GM12878 (cell line): ENCODE measurements around the gene HIC1. TPM values are rescaled to one million over a fixed set of nuclear protein-coding genes. Genes with fewer than 3 reads are reported as not detected.

Experiments
- EZH2 ChIP-seq: IDR thresholded peaks from 2 replicates; pipeline ENCODE4 v1.6.1; 2012; ENCODE audit warnings: low read depth, mild to moderate bottlenecking, control low read depth, inconsistent platforms, low read length, borderline replicate concordance; ENCODE audit not compliant: control insufficient read depth
- MEF2B ChIP-seq: fragments of 450-650 bp; IDR thresholded peaks from 2 replicates; pipeline ENCODE4 v1.6.1; 2018; ENCODE audit warnings: mild to moderate bottlenecking, moderate library complexity; ENCODE audit not compliant: partially characterized antibody, poor library complexity, severe bottlenecking
- MYC ChIP-seq: IDR thresholded peaks from 2 replicates; pipeline ENCODE4 v1.6.1; 2011; ENCODE audit warnings: mild to moderate bottlenecking, low read length, moderate library complexity, inconsistent platforms; ENCODE audit not compliant: insufficient read depth, insufficient replicate concordance, insufficient read length, severe bottlenecking
- NFIC ChIP-seq: IDR thresholded peaks from 2 replicates; pipeline ENCODE4 v1.6.1; 2012; ENCODE audit warnings: low read depth, mild to moderate bottlenecking, inconsistent platforms, low read length, moderate library complexity
- NFYA ChIP-seq: IDR thresholded peaks from 2 replicates; pipeline ENCODE4 v1.6.1; 2011; ENCODE audit warnings: low read depth, mild to moderate bottlenecking, low read length, improper control_type of control experiment, borderline replicate concordance
- NFYB ChIP-seq: IDR thresholded peaks from 2 replicates; pipeline ENCODE4 v1.6.1; 2011; ENCODE audit warnings: low read depth, mild to moderate bottlenecking, low read length, improper control_type of control experiment, moderate library complexity; ENCODE audit not compliant: insufficient read depth
- POLR2AphosphoS2 ChIP-seq: IDR thresholded peaks from 2 replicates; pipeline ENCODE4 v1.6.1; 2011; ENCODE audit warnings: low read depth, mild to moderate bottlenecking, low read length, improper control_type of control experiment, moderate library complexity
- POLR2AphosphoS5 ChIP-seq: IDR thresholded peaks from 2 replicates; pipeline ENCODE4 v1.6.1; 2011; ENCODE audit warnings: mild to moderate bottlenecking, low read length, inconsistent platforms
- RCOR1 ChIP-seq: conservative IDR thresholded peaks from 2 replicates; pipeline ENCODE4 v1.6.1; 2012; ENCODE audit warnings: low read depth, low read length, improper control_type of control experiment
- SMAD1 ChIP-seq: fragments of 450-650 bp; IDR thresholded peaks from 2 replicates; pipeline ENCODE4 v1.6.1; 2018; ENCODE audit warnings: mild to moderate bottlenecking, low read depth; ENCODE audit not compliant: partially characterized antibody
- STAT1 ChIP-seq: fragments of 450-650 bp; conservative IDR thresholded peaks from 2 replicates; pipeline ENCODE4 v1.6.1; 2014; ENCODE audit warnings: antibody characterized with exemption, mild to moderate bottlenecking
- TAF1 ChIP-seq: IDR thresholded peaks from 2 replicates; pipeline ENCODE4 v1.6.1; 2011; ENCODE audit warnings: mild to moderate bottlenecking, low read depth, low read length, borderline replicate concordance
- polyA plus RNA-seq, 11 experiments: library from polyadenylated mRNA; depleted of rRNA in 4 of 11; unstranded in 6 of 11; stranded (reverse) in 5 of 11; fragments of >200 nt; fragmentation: Nextera tagmentation in 4 of 11; fragmentation: Illumina TruSeq in 1 of 11; extraction: Ambion mirVana in 4 of 11; extraction: Trizol in 1 of 11; gene quantifications; 1 replicate in 1 of 11; 2 replicates in 10 of 11; pipeline versions ENCODE4 v1.2.1 to v1.2.3, GENCODE V29; 2011 to 2016; ENCODE audit warnings: inconsistent platforms in 2 of 11, missing spikeins in 2 of 11, low read depth in 1 of 11
- total RNA-seq, 4 experiments: library from RNA; depleted of rRNA in 3 of 4; stranded (reverse); fragments of >200 nt in 3 of 4; fragmentation: Illumina TruSeq in 1 of 4; extraction: Trizol in 1 of 4; gene quantifications; 2 replicates each; pipeline versions ENCODE4 v1.2.1 to v1.2.3, GENCODE V29; 2013 to 2021
- TF ChIP-seq, protein P1 (sequence below): fragments of 450-650 bp; formaldehyde crosslinking; IDR thresholded peaks from 2 replicates; pipeline ENCODE4 v1.5.0; 2022; ENCODE audit warnings: mild to moderate bottlenecking, missing genetic modification characterization
- TF ChIP-seq, protein P2 (sequence below): IDR thresholded peaks from 2 replicates; pipeline ENCODE4 v1.6.1; 2012; ENCODE audit warnings: low read depth, low read length, improper control_type of control experiment
- TF ChIP-seq, protein P3 (sequence below): fragments of 450-650 bp; IDR thresholded peaks from 2 replicates; pipeline ENCODE4 v1.6.1; 2016; ENCODE audit warnings: mild to moderate bottlenecking, moderate library complexity, borderline replicate concordance

Gene HIC1
- total and polyA plus RNA-seq, 10 of the 15 experiments (the other 5 are each of a cell fraction or from before 2014, with no cell fraction given): 0.11 to 61.1 (median 4.9) TPM

DNA sequence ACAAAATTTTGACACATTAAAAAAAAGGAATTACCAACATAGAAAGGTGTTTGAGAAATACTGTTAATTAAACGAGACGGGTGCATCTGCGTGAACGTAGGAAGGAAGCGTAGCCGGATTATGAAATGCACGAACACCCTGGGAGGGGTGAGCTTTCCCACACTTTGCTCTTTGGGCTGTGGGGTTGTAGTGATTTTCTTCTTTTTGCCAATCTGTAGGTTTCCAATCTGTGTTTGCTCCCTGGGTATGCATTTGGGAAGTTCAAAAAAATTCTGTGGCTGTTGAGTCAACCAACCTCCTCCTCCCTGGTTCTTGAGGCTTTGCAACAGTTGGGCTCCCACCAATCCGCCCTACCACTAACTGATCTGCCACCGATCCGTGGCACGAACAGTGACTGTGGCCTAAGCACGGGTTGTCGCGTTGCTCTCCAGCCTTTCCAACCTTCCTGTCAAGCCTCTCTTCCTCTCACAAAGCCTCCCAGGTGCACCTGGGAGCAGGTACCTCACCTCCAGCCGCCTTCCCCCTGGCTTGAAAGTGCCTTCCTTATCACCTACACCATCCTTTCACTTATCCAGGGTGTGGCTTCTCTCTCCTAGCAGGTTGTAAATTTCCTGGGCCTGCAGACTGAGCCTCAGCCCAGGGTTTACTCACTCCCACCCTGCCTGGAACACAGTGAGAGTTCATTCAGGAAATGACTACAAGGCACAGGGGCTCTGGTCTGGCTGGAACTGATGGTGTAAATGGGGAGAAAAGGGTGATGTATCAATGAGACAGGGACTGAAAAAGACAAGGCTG, 46.4 kb upstream of the HIC1 start (continued):
- TF ChIP-seq, protein P1, sequence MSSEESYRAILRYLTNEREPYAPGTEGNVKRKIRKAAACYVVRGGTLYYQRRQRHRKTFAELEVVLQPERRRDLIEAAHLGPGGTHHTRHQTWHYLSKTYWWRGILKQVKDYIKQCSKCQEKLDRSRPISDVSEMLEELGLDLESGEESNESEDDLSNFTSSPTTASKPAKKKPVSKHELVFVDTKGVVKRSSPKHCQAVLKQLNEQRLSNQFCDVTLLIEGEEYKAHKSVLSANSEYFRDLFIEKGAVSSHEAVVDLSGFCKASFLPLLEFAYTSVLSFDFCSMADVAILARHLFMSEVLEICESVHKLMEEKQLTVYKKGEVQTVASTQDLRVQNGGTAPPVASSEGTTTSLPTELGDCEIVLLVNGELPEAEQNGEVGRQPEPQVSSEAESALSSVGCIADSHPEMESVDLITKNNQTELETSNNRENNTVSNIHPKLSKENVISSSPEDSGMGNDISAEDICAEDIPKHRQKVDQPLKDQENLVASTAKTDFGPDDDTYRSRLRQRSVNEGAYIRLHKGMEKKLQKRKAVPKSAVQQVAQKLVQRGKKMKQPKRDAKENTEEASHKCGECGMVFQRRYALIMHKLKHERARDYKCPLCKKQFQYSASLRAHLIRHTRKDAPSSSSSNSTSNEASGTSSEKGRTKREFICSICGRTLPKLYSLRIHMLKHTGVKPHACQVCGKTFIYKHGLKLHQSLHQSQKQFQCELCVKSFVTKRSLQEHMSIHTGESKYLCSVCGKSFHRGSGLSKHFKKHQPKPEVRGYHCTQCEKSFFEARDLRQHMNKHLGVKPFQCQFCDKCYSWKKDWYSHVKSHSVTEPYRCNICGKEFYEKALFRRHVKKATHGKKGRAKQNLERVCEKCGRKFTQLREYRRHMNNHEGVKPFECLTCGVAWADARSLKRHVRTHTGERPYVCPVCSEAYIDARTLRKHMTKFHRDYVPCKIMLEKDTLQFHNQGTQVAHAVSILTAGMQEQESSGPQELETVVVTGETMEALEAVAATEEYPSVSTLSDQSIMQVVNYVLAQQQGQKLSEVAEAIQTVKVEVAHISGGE (CRISPR knock-in tag): no peak
- no peak for TF ChIP-seq NFYB
- TF ChIP-seq, protein P2, sequence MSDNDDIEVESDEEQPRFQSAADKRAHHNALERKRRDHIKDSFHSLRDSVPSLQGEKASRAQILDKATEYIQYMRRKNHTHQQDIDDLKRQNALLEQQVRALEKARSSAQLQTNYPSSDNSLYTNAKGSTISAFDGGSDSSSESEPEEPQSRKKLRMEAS: no peak
- no peak for TF ChIP-seq MEF2B
- no peak for TF ChIP-seq POLR2AphosphoS2
- no peak for TF ChIP-seq EZH2
- TF ChIP-seq NFYA: no peak
- TF ChIP-seq MYC: no peak
- TF ChIP-seq POLR2AphosphoS5: no peak
- TF ChIP-seq SMAD1: no peak
- TF ChIP-seq NFIC: no peak
- no peak for TF ChIP-seq TAF1
- no peak for TF ChIP-seq RCOR1
- TF ChIP-seq, protein P3, sequence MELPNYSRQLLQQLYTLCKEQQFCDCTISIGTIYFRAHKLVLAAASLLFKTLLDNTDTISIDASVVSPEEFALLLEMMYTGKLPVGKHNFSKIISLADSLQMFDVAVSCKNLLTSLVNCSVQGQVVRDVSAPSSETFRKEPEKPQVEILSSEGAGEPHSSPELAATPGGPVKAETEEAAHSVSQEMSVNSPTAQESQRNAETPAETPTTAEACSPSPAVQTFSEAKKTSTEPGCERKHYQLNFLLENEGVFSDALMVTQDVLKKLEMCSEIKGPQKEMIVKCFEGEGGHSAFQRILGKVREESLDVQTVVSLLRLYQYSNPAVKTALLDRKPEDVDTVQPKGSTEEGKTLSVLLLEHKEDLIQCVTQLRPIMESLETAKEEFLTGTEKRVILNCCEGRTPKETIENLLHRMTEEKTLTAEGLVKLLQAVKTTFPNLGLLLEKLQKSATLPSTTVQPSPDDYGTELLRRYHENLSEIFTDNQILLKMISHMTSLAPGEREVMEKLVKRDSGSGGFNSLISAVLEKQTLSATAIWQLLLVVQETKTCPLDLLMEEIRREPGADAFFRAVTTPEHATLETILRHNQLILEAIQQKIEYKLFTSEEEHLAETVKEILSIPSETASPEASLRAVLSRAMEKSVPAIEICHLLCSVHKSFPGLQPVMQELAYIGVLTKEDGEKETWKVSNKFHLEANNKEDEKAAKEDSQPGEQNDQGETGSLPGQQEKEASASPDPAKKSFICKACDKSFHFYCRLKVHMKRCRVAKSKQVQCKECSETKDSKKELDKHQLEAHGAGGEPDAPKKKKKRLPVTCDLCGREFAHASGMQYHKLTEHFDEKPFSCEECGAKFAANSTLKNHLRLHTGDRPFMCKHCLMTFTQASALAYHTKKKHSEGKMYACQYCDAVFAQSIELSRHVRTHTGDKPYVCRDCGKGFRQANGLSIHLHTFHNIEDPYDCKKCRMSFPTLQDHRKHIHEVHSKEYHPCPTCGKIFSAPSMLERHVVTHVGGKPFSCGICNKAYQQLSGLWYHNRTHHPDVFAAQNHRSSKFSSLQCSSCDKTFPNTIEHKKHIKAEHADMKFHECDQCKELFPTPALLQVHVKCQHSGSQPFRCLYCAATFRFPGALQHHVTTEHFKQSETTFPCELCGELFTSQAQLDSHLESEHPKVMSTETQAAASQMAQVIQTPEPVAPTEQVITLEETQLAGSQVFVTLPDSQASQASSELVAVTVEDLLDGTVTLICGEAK: no peak
- TF ChIP-seq STAT1: no peak
- TF ChIP-seq, all 136 proteins: peak for 0
